T-helper 1 cell (primary cell): ENCODE results near the gene TBC1D22A.
A peak's percentile ranks its signal among the peaks of the same experiment; 100 is the strongest.
"Not testable (repeated sequence)": the region's sequence is repeated elsewhere in the genome, so short reads cannot be mapped to it uniquely, and the experiment has no call there.

Source experiments
- DNase-seq, 5 donors: peaks; one replicate each; pipeline ENCODE4 v3.0.0-alpha.2; 2012 to 2020
- total RNA-seq, 4 donors: gene quantifications; one replicate each; lab custom pipeline; 2026; lab: John Stamatoyannopoulos, UW

TBC1D22A gene
- 44.9 to 52.4 (median 49.9) reads per million in 4 donors for total RNA-seq

- peak; percentile 86 to 95 (median 89) for DNase-seq
Measured at GRCh38 chr22:46762238-46763050, at the start of gene TBC1D22A. Gene TBC1D22A, plus strand, starts transcription at chr22:46762650. Its CDS starts 137 bp downstream, at chr22:46762787.

- DNase-seq = no peak
Measured at GRCh38 chr22:46714550-46714949, 47.9 kb upstream of the TBC1D22A start.

- no peak for DNase-seq
Measured at GRCh38 chr22:46719921-46720320, 42.5 kb upstream of the TBC1D22A start.

GRCh38 chr22:46721501-46722085 lies 40.9 kb upstream of the TBC1D22A start:
- no peak for DNase-seq

- no peak for DNase-seq
Measured at GRCh38 chr22:46723882-46724281, 38.6 kb upstream of the TBC1D22A start.

- no peak for DNase-seq
Measured at GRCh38 chr22:46725096-46725495, 37.4 kb upstream of the TBC1D22A start.

GRCh38 chr22:46726066-46726985 lies 36.1 kb upstream of the TBC1D22A start:
- DNase-seq = no peak

GRCh38 chr22:46726986-46727317 lies 35.5 kb upstream of the TBC1D22A start:
- no peak for DNase-seq

- no peak for DNase-seq
Measured at GRCh38 chr22:46727813-46728364, 34.6 kb upstream of the TBC1D22A start.

GRCh38 chr22:46728470-46728869 lies 34.0 kb upstream of the TBC1D22A start:
- DNase-seq = no peak

GRCh38 chr22:46730568-46731245 lies 31.7 kb upstream of the TBC1D22A start:
- no peak for DNase-seq

- no peak for DNase-seq
Measured at GRCh38 chr22:46731246-46732040, 31.0 kb upstream of the TBC1D22A start.

GRCh38 chr22:46732041-46732379 lies 30.4 kb upstream of the TBC1D22A start:
- DNase-seq = no peak

GRCh38 chr22:46732513-46732912 lies 29.9 kb upstream of the TBC1D22A start:
- DNase-seq = no peak

- DNase-seq = not testable (repeated sequence)
Measured at GRCh38 chr22:46734213-46734722, 28.2 kb upstream of the TBC1D22A start.

- DNase-seq = peak; percentile 40 to 71 (median 49)
Measured at GRCh38 chr22:46734830-46735453, 27.5 kb upstream of the TBC1D22A start.

- no peak for DNase-seq
Measured at GRCh38 chr22:46735747-46736608, 26.5 kb upstream of the TBC1D22A start.

GRCh38 chr22:46736705-46737104 lies 25.7 kb upstream of the TBC1D22A start:
- no peak for DNase-seq

- DNase-seq = peak in 3 of 5 donors; percentile 35 to 56 (median 39)
Measured at GRCh38 chr22:46737105-46737975, 25.1 kb upstream of the TBC1D22A start.
